NT2/D1 (cell line): ENCODE measurements around the gene ZBTB26.

Source experiments
- SUZ12 ChIP-seq: IDR thresholded peaks from 2 replicates; pipeline ENCODE4 v1.6.1; 2011; ENCODE audit not compliant: insufficient read length, insufficient read depth; ENCODE audit errors: extremely low read depth
- YY1 ChIP-seq: IDR thresholded peaks from 2 replicates; pipeline ENCODE4 v1.6.1; 2011; ENCODE audit not compliant: insufficient read length, insufficient read depth
- ZNF274 ChIP-seq: IDR thresholded peaks from 2 replicates; pipeline ENCODE4 v1.6.1; 2011; ENCODE audit warnings: mild to moderate bottlenecking, low read depth, low read length

DNA sequence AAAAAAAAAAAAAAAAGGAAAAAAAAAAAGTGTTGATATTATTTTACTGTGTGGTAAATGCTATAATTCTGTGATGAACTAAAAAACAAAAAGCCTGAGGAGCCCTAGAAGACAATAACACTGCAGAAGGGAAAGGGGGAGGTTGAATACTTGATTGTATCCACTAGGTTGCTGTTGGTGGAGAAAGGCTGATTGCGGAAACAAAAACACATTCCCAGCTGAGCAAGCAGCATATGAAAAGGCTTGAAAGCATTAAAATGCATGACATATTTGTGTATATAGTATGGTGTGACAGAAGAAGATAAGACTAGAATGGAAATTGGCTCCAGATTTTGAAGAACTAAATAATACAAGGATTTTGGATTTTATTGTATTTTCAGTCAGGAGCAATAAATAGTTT lies 18.4 kb upstream of the ZBTB26 start:
- TF ChIP-seq ZNF274 (no peak), YY1 (no peak), SUZ12 (no peak)
